T follicular helper cell (primary cell): ENCODE data around the gene LZTR1.

ENCODE experiments used
- DNase-seq: peaks from one replicate; pipeline ENCODE4 v3.0.0-alpha.2; 2020; ENCODE audit warnings: low read depth

LZTR1 gene

DNA sequence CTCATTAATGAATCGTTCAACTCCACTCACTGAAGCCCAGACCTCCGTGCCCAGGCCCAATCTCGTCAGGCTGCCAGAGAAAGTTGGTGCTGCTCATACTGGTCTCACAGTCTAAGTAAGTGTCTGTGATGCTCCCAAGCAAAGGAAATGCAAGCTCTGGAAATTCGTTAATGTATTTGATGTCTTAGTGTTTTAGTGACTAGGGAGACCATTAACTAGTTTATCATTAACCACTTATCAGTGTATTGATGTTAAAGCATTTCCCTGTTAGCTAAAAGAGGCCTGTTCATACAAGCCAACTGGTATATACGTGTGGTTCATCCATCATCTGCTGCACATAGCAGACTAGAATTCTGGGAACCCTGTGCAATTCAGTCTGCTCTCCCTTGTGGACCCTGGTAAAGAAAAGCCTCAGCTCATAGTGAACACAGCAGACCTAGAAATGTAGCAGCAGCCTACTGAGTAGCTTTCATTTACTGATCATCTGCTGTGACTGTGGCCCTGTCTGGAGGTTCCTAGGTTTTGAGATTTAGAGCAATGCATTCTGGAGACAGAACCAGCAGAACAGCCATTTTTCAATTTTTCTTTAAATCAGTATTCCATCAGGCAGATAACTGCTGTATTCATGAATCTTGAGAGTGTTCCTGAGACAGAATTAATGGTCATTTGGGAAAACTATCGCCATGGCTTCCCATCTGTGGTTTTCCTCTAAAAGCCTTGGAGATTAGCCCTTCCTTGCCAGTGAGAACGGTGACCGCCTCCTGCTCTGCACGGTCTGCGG, 30.8 kb upstream of the LZTR1 start:
- DNase-seq: no peak

DNA sequence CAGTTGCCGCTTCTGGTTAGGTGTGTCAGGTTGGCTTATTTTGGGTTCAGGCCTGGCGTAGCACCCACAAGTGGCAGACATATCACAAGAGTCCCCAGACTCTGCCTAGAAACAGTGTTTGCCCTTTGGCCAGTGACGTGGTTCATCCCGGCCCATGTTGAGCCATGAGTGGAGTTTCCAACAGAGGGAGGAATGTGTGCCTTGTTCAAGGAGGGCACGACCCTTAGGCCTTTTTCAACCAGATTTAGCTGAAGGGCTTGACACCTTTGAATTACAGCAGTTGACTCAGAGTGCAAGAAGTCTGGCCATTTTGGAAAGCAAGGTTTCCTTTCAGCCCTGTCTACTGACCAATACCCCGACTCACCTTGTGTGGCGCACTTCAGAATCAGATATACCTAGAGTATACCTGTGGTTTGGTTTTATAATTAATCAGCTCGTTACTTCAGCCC, 30.1 kb upstream of the LZTR1 start:
- no peak for DNase-seq

DNA sequence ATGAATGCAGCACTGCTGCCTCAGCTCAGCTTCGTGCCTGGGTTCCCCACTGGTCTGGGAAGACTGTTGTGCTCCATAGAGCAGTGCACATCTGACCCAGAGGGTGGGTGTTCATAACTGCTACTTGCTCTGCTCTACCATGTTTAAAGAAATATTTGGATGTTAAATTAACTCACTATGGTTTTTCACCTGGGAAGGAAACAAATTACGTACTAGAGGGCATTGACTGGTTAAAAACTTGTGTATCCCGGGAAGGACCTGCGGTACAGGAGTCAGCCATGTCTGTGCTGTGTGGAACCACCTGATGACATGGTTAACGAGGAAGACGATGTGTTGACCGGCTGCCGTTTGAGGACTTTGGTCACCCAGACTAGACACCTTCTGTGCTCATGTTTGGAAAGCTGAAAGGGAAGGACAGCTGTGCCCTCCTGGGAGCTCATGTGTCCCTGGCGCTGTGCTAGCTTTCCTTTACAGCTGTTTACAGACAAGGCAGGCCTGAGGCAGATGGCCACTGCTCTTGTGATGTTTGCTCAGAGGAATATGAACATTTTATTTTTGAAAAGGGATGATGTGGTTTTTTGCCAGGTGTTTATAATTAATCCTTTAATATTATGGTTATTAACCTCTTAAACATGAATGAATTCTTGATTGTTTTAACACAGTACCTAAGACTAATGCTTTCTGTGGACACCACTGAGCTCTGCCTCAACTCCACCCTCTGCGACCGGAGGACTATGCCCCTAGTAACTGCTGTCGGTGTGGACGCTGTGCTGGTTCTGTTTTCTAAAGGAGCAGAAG, 29.4 kb upstream of the LZTR1 start:
- no peak for DNase-seq

DNA sequence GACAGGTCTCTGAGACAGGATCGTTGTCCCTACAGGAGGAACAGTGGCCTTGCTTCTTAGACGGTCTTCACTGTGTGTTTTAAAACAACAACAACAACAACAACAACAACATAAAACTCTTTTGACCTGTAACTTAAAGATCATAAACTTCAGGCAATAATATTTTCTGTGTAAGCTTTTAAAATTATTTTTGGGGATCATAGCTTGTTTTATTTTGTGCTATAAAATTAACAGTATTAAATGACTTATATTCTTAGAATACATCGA, 28.8 kb upstream of the LZTR1 start:
- DNase-seq: no peak

DNA sequence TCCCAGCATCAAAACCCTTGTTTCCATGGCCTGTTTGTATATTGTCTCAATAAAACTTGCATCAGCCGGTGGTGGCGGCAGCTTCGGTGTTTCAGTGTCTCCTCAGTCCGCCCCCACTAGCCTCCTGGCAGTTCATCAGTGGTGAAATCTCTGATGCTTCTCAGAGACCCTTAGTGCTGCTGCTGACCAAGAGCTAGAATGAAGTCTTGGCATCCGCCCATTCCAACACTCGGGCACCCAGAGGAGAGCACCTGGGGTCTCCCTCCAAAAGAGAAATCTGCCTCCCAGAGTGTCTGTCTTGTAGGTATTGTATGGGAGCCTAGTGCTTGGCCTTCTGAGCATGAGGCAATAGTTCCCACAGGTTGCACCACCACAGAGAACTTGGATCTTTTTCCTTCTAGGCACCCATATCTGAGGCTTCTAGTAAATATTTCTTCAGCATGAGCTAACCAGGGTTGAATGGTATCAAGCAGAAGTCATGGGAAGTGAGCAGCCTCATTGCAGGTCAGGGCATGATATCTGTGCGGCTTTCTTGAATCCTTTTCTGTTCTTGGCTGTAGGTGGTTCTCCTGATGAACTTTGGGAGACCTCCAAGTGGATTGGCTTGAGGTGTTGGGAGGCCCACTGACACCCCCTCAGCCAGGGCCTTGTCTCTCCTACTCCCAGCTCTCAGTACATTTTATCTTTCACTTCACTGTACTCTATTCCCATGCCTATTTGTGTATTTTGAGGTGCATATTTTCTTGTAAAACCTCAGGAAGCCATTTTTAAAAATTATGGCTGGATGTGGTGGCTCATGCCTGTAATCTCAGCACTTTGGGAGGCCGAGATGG, 28.2 kb upstream of the LZTR1 start:
- no peak for DNase-seq

DNA sequence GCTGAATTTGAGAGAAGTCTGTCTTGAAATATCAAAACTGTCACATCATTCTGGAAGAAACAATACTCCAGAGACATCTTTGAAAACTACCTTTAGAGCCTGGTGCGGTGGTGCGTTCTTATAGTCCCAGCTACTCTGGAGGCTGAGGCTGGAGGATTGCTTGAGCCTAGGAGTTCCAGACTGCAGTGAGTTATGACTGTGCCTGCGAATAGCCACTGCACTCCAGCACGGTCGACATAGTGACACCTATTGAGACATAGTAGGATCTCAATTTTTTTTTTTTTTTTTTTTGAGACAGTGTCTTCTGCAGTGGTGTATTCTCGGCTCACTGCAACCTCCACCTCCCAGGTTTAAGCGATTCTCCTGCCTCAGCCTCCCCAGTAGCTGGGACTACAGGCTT, 26.5 kb upstream of the LZTR1 start:
- no peak for DNase-seq

DNA sequence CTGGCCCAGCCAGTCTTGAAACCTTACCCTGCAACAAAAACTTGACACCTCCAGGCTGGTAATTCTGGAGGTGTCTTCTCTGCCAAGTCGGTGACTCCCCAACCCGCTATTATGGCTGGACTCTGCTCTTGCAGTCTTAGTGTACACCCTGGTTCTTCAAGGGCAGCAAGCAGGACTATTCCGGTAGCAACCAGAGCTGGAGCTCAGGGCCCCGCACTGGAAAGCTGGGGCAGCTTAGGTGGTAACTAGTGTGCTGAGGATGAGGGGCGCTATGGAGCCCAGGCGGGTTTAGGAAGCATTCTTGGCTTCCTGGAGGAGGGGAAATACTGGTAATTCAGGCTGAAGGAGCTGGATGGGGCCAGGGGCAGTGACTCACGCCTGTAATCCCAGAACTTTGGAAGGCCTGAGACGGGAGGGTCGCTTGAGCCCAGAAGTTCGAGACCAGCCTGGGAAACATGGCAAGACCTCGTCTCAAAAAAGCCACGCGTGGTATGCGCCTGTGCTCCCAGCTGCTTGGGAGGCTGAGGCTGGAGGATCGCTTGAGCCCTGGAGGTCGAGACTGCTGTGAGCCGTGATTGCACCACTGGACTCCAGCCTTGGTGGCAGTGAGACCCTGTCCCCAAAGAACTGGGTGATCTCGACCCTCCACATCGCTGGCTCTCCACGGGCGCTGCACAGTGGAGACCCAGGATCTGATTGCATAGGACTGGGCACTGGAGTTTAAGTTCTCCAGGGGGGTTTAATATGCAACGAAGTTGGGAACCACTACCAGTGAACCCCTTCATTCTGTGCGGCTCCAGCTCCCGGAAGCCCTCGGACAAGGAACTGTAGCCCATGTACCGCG, 25.6 kb upstream of the LZTR1 start:
- no peak for DNase-seq

DNA sequence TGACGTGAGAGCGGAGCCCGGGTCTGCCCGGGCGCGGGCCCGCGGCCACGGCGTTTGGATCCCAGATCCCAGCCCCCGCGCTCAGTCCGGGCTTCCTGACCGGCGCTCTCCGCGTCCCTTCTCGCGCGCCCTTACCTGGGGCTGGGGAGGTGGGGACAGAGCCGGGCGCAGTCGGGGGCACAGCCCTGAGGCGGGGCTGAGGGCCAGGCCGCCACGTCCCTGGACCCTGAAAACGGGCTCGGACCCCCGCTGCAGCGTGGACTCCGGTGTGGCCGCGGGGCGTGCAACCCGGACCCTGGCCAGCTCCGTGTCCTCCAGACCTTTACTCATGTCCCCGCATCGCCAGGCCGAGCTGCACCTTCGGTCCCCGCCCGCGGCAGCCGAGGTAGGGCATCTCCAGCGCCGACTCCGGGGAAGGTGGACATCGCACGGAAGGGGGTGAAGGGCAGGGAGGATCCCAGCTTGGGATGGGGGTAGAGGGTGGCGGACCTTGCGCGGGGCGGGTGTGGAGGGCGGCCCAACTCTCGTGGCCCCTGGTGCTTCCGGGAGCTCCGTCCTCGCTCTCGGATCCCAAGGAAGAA, 24.9 kb upstream of the LZTR1 start:
- DNase-seq: no peak

DNA sequence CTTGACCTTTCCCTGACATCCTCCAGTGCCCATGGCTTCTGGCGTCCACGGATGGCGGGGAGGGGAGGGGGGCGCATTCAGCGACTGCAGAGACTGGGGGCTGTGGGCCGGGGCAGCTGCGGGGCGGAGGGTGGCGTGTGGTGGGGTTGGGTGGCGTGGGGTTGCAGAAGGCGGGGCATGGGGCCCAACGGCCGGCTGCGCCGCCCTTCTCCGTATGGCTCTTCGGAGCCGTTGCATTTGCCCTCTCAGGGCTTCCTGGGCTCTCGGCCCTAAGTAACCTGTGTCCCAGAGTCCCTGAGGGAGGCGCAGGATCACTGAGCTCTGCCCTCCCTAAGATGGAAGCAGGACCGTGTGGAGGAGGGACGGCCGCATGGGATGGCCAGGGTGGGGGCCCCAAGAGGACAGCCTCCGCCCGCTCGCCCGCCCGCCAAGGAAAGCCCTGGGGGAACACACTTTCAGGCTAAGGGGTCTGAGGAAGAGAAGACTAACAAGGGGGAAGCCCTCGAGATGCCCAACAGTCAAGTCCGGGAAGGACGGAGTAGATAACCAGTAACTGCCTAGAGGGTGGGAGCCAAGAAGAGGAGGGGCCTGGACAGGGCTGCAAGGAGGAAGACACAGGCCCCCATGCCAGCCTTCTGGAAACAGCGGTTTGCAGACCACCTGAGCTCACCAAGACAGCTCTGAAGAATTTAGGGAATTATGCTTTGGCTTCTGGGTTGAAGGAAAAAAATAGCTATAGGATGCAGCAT, 24.2 kb upstream of the LZTR1 start:
- DNase-seq: no peak

DNA sequence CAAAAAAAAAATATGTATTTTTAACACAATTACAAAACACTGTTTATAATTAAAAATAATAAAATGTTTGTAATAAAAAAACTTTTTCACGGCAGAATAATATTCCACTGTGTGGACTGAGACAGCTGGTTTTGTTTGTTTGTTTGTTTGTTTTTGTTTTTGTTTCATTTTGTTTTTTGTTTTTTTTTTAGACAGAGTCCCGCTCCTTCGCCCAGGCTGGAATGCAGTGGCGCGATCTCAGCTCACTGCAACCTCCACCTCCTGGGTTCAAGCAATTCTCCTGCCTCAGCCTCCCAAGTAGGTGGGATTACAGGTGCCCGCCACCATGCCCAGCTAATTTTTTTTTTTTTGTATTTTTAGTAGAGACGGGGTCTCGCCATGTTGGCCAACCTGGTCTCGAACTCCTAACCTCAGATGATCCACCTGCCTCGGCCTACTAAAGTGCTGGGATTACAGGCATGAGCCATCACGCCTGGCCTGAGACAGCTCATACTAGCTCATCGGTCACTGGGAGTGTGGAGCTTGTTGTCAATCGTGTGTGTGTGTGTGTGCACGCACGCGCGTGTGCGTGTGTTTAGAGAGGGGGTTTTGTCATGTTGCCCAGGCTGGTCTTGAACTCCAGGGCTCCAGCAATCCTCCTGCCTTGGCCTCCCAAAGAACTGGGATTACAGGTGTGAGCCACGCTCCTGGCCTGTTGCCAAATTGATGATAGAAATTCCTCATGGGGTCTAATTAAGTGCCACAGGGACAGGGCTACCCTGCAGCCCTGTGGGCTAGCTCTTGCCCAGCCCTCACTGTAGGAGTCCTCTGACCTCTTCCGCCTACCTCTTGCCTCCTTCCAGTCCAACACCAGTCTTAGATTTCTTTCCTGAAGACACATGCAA, 22.3 kb upstream of the LZTR1 start:
- DNase-seq: no peak

DNA sequence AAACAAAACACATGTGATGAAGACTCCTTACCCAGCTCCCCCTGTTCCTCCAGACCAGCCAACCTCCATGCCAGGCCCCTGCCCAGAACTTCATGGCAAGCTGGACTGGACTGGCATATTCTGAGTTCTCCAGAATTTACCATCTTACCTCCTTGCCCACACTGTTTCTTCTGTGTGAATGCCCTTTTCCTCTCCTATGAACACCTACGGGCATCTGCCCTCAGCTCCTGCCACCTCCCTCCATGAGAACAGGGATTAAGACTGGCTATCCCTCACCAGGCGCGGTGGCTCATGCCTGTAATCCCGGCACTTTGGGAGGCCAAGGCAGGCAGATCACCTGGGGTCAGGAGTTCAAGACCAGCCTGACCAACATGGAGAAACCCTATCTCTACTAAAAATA, 21.5 kb upstream of the LZTR1 start:
- no peak for DNase-seq

DNA sequence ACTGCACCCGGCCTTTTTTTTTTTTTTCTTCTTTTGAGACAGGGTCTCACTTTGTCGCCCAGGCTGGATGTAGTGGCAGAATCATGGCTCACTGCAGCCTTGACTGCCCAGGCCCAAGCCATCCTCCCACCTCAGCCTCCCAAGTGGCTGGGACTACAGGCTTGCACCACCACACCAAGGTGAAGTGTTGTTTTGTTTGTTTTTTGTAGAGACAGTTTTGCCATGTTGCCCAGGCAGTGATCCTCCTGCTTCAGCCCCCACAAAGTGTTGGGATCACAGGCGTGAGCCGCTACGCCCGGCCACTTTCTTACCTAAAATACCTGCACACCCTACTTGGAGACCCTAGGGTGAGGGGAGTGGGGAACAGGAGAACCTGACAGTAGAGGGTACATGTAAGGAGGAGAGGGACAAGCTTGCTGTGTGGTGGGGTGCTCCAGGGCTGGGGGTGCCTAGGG, 19.6 kb upstream of the LZTR1 start:
- DNase-seq: no peak

DNA sequence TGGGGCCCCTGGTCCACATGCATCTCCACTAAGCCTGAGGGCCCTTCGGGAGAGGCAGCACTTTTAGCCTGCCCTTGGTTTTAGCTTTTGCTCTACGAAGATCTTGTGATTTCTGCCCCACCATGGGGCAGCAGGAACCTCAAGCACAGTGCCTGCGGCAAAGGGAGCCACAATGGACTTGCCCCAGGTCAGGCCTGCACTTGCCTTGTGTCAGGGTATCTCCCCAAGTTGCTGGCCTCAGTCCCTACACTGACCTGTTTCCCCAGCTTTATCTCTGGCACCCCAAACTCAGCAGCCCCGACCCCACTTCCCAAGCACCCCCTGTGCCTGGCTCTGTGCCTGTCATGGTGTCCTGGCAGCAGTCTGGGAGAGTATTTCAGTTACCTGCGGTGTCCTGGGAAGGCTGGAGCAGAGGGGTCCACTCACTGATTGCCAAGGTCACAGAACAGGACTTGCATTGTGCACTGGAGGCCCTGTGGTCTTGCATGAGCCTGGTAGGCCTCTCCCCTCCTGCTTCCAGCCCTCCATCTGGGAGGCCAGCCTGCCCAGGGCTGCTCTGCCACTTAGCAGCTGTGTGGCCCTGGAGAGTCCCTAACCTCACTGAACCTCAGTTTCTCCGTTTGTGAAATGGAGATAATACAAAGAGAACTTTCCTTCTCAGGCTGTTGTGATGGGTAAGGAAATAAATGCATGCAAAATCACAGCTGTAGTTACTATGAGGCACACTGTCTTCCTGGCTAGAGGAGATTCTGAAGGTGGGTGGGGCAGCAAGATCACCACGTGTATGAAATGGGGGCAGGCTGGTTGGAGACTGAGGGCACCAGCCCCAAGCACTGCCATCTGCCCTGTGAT, 18.7 kb upstream of the LZTR1 start:
- DNase-seq: no peak

DNA sequence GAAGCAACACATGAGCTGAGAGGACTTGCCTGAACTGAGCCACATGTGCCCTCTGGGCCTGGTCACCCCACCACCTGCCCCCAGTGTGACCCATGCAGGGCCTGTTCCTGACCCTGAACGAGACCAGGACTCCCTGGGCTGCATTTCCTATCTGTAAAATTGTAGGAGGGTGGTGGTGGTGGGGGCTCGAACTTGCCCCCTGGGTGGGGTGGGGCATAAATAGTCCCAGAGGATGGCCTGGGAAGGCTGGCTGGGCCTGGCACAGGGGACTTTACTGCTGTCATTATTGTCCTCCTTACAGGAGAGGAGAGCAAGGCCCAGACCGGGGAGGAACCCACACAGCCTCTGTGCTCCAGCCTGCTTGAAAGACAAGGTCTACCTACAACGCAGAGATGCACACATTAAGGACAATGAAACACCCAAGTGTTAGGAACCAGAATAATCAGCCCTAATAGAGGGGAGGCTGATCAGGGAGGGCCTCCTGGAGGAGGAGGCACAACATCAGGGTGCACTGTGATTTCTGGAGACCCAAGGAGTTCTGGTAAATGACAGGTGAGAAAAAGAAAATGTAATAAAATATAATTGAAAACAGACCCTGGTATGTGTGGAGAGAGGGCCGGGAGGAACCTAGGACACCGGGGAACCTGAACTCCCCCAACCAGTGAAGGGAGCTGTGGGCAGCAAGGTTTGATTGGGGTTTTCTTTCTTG, 17.9 kb upstream of the LZTR1 start:
- no peak for DNase-seq

DNA sequence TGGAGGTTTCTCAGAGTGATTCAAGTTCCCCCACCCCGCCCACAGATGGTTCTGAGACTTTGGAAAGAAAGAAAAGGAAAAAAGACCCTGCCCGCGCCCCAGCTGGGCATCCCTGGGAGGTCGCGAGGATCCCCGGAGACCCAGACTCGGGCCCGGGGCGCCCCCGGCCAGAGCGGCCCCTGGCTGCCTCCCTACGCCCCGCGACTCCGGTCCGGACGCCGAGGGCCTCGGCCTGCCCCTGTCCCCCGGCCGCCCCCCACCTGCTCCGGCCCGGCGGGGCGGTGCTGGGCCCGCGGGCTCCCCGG, 17.3 kb upstream of the LZTR1 start:
- no peak for DNase-seq

DNA sequence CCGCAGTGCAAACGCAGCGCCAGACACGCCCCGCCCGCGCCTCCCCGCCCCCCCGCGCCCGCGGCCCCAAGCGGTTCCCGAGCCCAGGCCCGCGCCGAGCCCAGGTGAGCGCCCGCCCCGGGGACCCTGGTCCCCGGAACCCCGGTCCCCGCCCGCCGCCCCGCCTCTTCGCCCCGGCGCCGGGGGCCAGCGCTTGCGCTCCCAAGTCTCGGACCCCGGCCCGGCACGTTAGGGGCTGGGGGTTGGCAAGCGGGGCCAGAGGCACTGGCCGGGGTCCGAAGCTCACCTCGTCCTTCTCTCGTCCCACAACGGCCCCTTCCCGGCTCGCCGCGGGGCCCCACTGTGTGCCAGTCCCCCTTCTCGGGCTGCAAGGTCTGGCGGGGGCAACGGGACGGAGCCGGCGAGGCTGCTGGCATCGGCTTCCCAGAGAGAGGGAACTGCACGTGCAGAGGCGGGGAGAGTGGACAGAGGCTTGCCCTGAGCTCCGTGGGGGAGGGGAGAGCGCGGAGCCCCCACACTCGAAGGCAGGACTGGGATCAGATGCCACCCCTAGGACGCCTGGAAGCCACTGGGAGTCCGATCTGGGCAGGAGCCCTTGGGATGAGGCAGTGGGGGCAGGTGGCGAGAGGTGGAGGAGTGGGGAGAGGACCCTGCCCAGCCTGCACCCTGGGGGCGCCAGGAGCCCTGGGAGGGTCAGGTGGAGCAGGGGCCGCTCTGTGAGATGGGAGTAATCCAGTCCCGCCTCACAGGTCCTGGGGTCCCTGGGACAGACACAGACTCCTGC, 16.8 kb upstream of the LZTR1 start:
- DNase-seq: no peak
